ENCODE data around the gene FGF12.

Gene FGF12

GRCh38 chr3:192685801-192686200, 41.5 kb downstream of the FGF12 start:
- Histone ChIP-seq H3K4me3 (ENCODE audit: extremely low read depth, insufficient read depth, low read length, poor library complexity, severe bottlenecking) (no peak overlapping the region), H3K4me1 (ENCODE audit: control insufficient read depth, insufficient read depth, low read length, poor library complexity, severe bottlenecking) (no peaks in the 10 kb centered on the region), H3K36me3 (ENCODE audit: control insufficient read depth, insufficient read depth, low read length) (no peaks in the 10 kb centered on the region), H3K27ac (ENCODE audit: low read depth, low read length, severe bottlenecking) (no peak overlapping the region), H3K9me3 (ENCODE audit: control insufficient read depth, low read length) (no peaks in the 10 kb centered on the region)
- 60 to 82% methylated on average over 1 to 5 of the region's 5 CpGs for WGBS, 2 experiments (ENCODE audit: insufficient coverage in 2 of 2)

GRCh38 chr3:192684151-192684550, 43.2 kb downstream of the FGF12 start:
- no peaks in the 10 kb centered on the region for H3K36me3 ChIP-seq (ENCODE audit: control insufficient read depth, insufficient read depth, low read length)
- H3K9me3 ChIP-seq (ENCODE audit: control insufficient read depth, low read length): no peaks in the 10 kb centered on the region
- H3K27ac ChIP-seq (ENCODE audit: low read depth, low read length, severe bottlenecking): no peak overlapping the region
- no peaks in the 10 kb centered on the region for H3K4me1 ChIP-seq (ENCODE audit: control insufficient read depth, insufficient read depth, low read length, poor library complexity, severe bottlenecking)
- no peak overlapping the region for H3K4me3 ChIP-seq (ENCODE audit: extremely low read depth, insufficient read depth, low read length, poor library complexity, severe bottlenecking)
- 78 to 94% methylated on average over 6 of the region's 6 CpGs for WGBS, 2 experiments (ENCODE audit: insufficient coverage in 2 of 2)

GRCh38 chr3:192675958-192676649, 51.2 kb downstream of the FGF12 start:
- Histone ChIP-seq H3K4me3 (ENCODE audit: extremely low read depth, insufficient read depth, low read length, poor library complexity, severe bottlenecking) (no peak overlapping the region), H3K36me3 (ENCODE audit: control insufficient read depth, insufficient read depth, low read length) (no peaks in the 10 kb centered on the region), H3K4me1 (ENCODE audit: control insufficient read depth, insufficient read depth, low read length, poor library complexity, severe bottlenecking) (no peaks in the 10 kb centered on the region), H3K27ac (ENCODE audit: low read depth, low read length, severe bottlenecking) (no peak overlapping the region), H3K9me3 (ENCODE audit: control insufficient read depth, low read length) (no peaks in the 10 kb centered on the region)
- 60 to 80% methylated on average over 1 of the region's 4 CpGs for WGBS, 2 experiments (ENCODE audit: insufficient coverage in 2 of 2)

GRCh38 chr3:192655628-192656027, 71.7 kb downstream of the FGF12 start:
- 78 to 90% methylated on average over 4 of the region's 6 CpGs for WGBS, 2 experiments (ENCODE audit: insufficient coverage in 2 of 2)
- Histone ChIP-seq H3K4me3 (ENCODE audit: extremely low read depth, insufficient read depth, low read length, poor library complexity, severe bottlenecking) (no peak overlapping the region), H3K27ac (ENCODE audit: low read depth, low read length, severe bottlenecking) (no peak overlapping the region), H3K4me1 (ENCODE audit: control insufficient read depth, insufficient read depth, low read length, poor library complexity, severe bottlenecking) (no peaks in the 10 kb centered on the region), H3K36me3 (ENCODE audit: control insufficient read depth, insufficient read depth, low read length) (no peaks in the 10 kb centered on the region), H3K9me3 (ENCODE audit: control insufficient read depth, low read length) (no peaks in the 10 kb centered on the region)

DNA sequence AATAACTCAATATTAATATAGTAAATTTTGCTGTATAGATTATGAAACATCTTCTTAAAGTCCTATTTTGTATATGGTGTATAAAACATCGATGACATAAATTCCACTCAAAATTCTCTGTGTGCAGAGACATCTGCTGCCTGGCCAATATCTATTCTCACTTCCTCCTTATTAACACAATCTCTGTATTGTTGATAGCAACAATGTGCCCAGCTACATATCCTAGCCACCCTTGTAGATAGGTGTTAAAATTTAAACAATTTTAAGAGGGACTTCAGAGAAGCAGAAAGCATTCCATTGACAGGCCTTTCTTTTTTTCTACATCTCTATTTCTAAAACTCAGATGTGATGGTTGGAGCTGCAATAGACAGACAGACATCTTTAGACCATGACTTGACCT, 72.3 kb downstream of the FGF12 start:
- Histone ChIP-seq H3K27ac (ENCODE audit: low read depth, low read length, severe bottlenecking) (no peak overlapping the region), H3K4me1 (ENCODE audit: control insufficient read depth, insufficient read depth, low read length, poor library complexity, severe bottlenecking) (no peaks in the 10 kb centered on the region), H3K4me3 (ENCODE audit: extremely low read depth, insufficient read depth, low read length, poor library complexity, severe bottlenecking) (no peak overlapping the region), H3K36me3 (ENCODE audit: control insufficient read depth, insufficient read depth, low read length) (no peaks in the 10 kb centered on the region), H3K9me3 (ENCODE audit: control insufficient read depth, low read length) (no peaks in the 10 kb centered on the region)
- no CpG with 5 or more reads among the region's 1 CpG for WGBS, 2 experiments (ENCODE audit: insufficient coverage in 2 of 2)

- no peaks in the 10 kb centered on the region for H3K36me3 ChIP-seq (ENCODE audit: control insufficient read depth, insufficient read depth, low read length)
- H3K4me1 ChIP-seq (ENCODE audit: control insufficient read depth, insufficient read depth, low read length, poor library complexity, severe bottlenecking): no peaks in the 10 kb centered on the region
- H3K27ac ChIP-seq (ENCODE audit: low read depth, low read length, severe bottlenecking): no peak overlapping the region
- H3K4me3 ChIP-seq (ENCODE audit: extremely low read depth, insufficient read depth, low read length, poor library complexity, severe bottlenecking): no peak overlapping the region
- WGBS, 2 experiments (ENCODE audit: insufficient coverage in 2 of 2): 80% methylated on average over 1 of the region's 1 CpG
- H3K9me3 ChIP-seq (ENCODE audit: control insufficient read depth, low read length): no peaks in the 10 kb centered on the region
Measured at GRCh38 chr3:192653862-192654261, 73.5 kb downstream of the FGF12 start.

- no peak overlapping the region for H3K4me3 ChIP-seq (ENCODE audit: extremely low read depth, insufficient read depth, low read length, poor library complexity, severe bottlenecking)
- no peaks in the 10 kb centered on the region for H3K4me1 ChIP-seq (ENCODE audit: control insufficient read depth, insufficient read depth, low read length, poor library complexity, severe bottlenecking)
- 69% methylated on average over 2 of the region's 3 CpGs; no CpG with 5 or more reads in 1 of the 2 experiments for WGBS, 2 experiments (ENCODE audit: insufficient coverage in 2 of 2)
- no peaks in the 10 kb centered on the region for H3K36me3 ChIP-seq (ENCODE audit: control insufficient read depth, insufficient read depth, low read length)
- H3K9me3 ChIP-seq (ENCODE audit: control insufficient read depth, low read length): no peaks in the 10 kb centered on the region
- H3K27ac ChIP-seq (ENCODE audit: low read depth, low read length, severe bottlenecking): no peak overlapping the region
Measured at GRCh38 chr3:192652727-192653126, 74.6 kb downstream of the FGF12 start.

GRCh38 chr3:192651836-192652512, 75.4 kb downstream of the FGF12 start:
- Histone ChIP-seq H3K4me3 (ENCODE audit: extremely low read depth, insufficient read depth, low read length, poor library complexity, severe bottlenecking) (no peak overlapping the region), H3K27ac (ENCODE audit: low read depth, low read length, severe bottlenecking) (no peak overlapping the region), H3K4me1 (ENCODE audit: control insufficient read depth, insufficient read depth, low read length, poor library complexity, severe bottlenecking) (no peaks in the 10 kb centered on the region), H3K9me3 (ENCODE audit: control insufficient read depth, low read length) (no peaks in the 10 kb centered on the region), H3K36me3 (ENCODE audit: control insufficient read depth, insufficient read depth, low read length) (no peaks in the 10 kb centered on the region)
- 80 to 93% methylated on average over 4 of the region's 6 CpGs for WGBS, 2 experiments (ENCODE audit: insufficient coverage in 2 of 2)

- 63 to 67% methylated on average over 1 of the region's 1 CpG for WGBS, 2 experiments (ENCODE audit: insufficient coverage in 2 of 2)
- Histone ChIP-seq H3K27ac (ENCODE audit: low read depth, low read length, severe bottlenecking) (no peak overlapping the region), H3K4me3 (ENCODE audit: extremely low read depth, insufficient read depth, low read length, poor library complexity, severe bottlenecking) (no peak overlapping the region), H3K36me3 (ENCODE audit: control insufficient read depth, insufficient read depth, low read length) (no peaks in the 10 kb centered on the region), H3K4me1 (ENCODE audit: control insufficient read depth, insufficient read depth, low read length, poor library complexity, severe bottlenecking) (no peaks in the 10 kb centered on the region), H3K9me3 (ENCODE audit: control insufficient read depth, low read length) (no peaks in the 10 kb centered on the region)
Measured at GRCh38 chr3:192645437-192645836, 81.9 kb downstream of the FGF12 start.

DNA sequence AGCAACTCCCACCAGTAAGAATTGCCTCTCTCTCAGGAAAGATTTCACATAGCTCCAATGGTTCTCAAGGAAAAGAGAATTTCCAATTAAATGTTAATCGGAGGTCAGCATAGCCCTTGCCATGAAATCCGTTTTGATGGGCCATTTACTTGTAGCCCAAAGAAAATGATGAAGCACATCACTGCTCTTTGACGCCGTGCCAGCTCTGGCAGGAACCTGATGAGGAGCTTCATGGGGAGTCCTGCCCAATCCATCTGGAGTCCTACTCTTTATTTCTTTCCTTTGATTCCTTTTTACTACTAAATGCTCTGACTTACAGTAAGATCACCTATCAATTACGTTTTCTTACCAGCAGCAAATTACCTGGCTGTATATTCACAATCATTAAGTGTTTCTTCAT, 84.7 kb downstream of the FGF12 start:
- Histone ChIP-seq H3K4me1 (ENCODE audit: control insufficient read depth, insufficient read depth, low read length, poor library complexity, severe bottlenecking) (no peaks in the 10 kb centered on the region), H3K36me3 (ENCODE audit: control insufficient read depth, insufficient read depth, low read length) (no peaks in the 10 kb centered on the region), H3K9me3 (ENCODE audit: control insufficient read depth, low read length) (no peaks in the 10 kb centered on the region), H3K27ac (ENCODE audit: low read depth, low read length, severe bottlenecking) (no peak overlapping the region), H3K4me3 (ENCODE audit: extremely low read depth, insufficient read depth, low read length, poor library complexity, severe bottlenecking) (no peak overlapping the region)
- WGBS, 2 experiments (ENCODE audit: insufficient coverage in 2 of 2): 78 to 88% methylated on average over 3 to 4 of the region's 5 CpGs

DNA sequence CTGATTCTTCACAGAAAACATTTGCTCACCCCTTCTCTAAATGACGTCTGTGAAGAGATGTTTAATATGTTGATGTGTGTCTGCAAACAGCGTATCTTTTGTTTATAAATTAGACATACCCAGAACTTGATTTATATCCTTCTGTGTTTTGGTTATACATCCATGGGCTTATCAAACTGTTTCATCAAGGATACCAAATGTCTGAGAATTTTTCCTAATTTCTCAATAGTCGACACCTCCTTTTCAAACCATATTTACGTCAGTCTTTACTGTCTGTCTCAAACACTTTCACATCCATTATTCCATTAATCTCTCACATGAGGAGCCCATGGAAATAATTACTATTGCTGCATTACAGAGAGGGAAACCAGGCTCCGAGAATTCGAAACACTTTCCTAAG, 85.4 kb downstream of the FGF12 start:
- Histone ChIP-seq H3K9me3 (ENCODE audit: control insufficient read depth, low read length) (no peaks in the 10 kb centered on the region), H3K4me3 (ENCODE audit: extremely low read depth, insufficient read depth, low read length, poor library complexity, severe bottlenecking) (no peak overlapping the region), H3K4me1 (ENCODE audit: control insufficient read depth, insufficient read depth, low read length, poor library complexity, severe bottlenecking) (no peaks in the 10 kb centered on the region), H3K36me3 (ENCODE audit: control insufficient read depth, insufficient read depth, low read length) (no peaks in the 10 kb centered on the region), H3K27ac (ENCODE audit: low read depth, low read length, severe bottlenecking) (no peak overlapping the region)
- 77 to 79% methylated on average over 2 to 4 of the region's 6 CpGs for WGBS, 2 experiments (ENCODE audit: insufficient coverage in 2 of 2)
